Ovary (tissue), 3 donors: ENCODE data around the gene SLX4IP.

ENCODE experiments used
- CTCF ChIP-seq, 3 donors: fragments of 450-650 bp in 2 of 3; fragments of 200-600 bp in 1 of 3; IDR thresholded peaks; one replicate each; pipeline versions ENCODE4 v1.5.1 to v1.8.0; 2016 to 2022; ENCODE audit warnings: antibody characterized with exemption in 3 of 3, mild to moderate bottlenecking in 1 of 3
- EP300 ChIP-seq: sonication (generic); formaldehyde crosslinking; IDR thresholded peaks from one replicate; pipeline ENCODE4 v1.6.1; 2017; ENCODE audit warnings: antibody characterized with exemption
- POLR2A ChIP-seq: fragments of 450-650 bp; IDR thresholded peaks from one replicate; pipeline ENCODE4 v1.6.1; 2017; ENCODE audit warnings: antibody characterized with exemption, mild to moderate bottlenecking, moderate library complexity
- donor health status: DM: no; HTN: no; CAD: no.

GRCh38 chr20:10489853-10490252 is 54.7 kb downstream of the SLX4IP start:
- TF ChIP-seq CTCF (IDR thresholded peaks at IDR 0.05) = no peak
- TF ChIP-seq POLR2A = no peak
- no peak for TF ChIP-seq EP300
